CD4-positive, alpha-beta T cell (primary cell): Measurements from ENCODE around the gene SENP8. TPM values are rescaled to one million over a fixed set of nuclear protein-coding genes. Genes with fewer than 3 reads are reported as not detected.

Experiments used
- ATAC-seq: fragments of 200-7000 bp; cut with Tn5 transposase; one replicate; pipeline ENCODE4 v1.10.0; 2022; ENCODE audit warnings: mild to moderate bottlenecking; ENCODE audit not compliant: poor library complexity
- CTCF ChIA-PET: fragments of 350-600 bp; sonication (Branson Sonifier 250); formaldehyde crosslinking; loops from one replicate; lab custom pipeline; 2021; ENCODE audit warnings: antibody characterized with exemption, inconsistent platforms; lab: Charles Lee
- POLR2A ChIA-PET: fragments of 350-600 bp; sonication (Branson Sonifier 250); formaldehyde crosslinking; loops from one replicate; lab custom pipeline; 2021; ENCODE audit warnings: antibody characterized with exemption, inconsistent platforms; lab: Charles Lee
- DNase-seq, 14 experiments: peaks; one replicate each; pipeline ENCODE4 v3.0.0-alpha.2; 2013 to 2020; ENCODE audit warnings: mixed read lengths in 2 of 14
- H3K27ac ChIP-seq, 2 donors: one replicate each; pipeline versions ENCODE4 v1.5.1 to v1.7.0; 2013; ENCODE audit warnings: low read length in 2 of 2, low read depth in 1 of 2, mild to moderate bottlenecking in 1 of 2
- H3K27me3 ChIP-seq, 2 experiments: 1 replicate in 1 of 2; 2 replicates in 1 of 2; pipeline versions ENCODE4 v1.6.1 to v1.7.0; 2013; ENCODE audit warnings: low read length in 2 of 2, control low read depth in 1 of 2, mild to moderate bottlenecking in 1 of 2, moderate library complexity in 1 of 2; ENCODE audit not compliant: insufficient read depth in 2 of 2, control insufficient read depth in 1 of 2
- H3K36me3 ChIP-seq: one replicate; pipeline ENCODE4 v1.6.1; 2013; ENCODE audit warnings: low read length, control low read depth; ENCODE audit not compliant: insufficient read depth
- H3K4me1 ChIP-seq: one replicate; pipeline ENCODE4 v1.6.1; 2013; ENCODE audit warnings: low read length, control low read depth; ENCODE audit not compliant: insufficient read depth
- H3K4me3 ChIP-seq: one replicate; pipeline ENCODE4 v1.5.1; 2013; ENCODE audit warnings: mild to moderate bottlenecking, low read length, moderate library complexity
- H3K9me3 ChIP-seq, 2 experiments: 1 replicate in 1 of 2; 2 replicates in 1 of 2; pipeline versions ENCODE4 v1.6.1 to v1.7.0; 2013; ENCODE audit warnings: low read length in 2 of 2, mild to moderate bottlenecking in 2 of 2, control low read depth in 1 of 2, moderate library complexity in 1 of 2; ENCODE audit not compliant: control insufficient read depth in 1 of 2, insufficient read depth in 1 of 2
- H3K27ac Mint-ChIP-seq: one replicate; pipeline ENCODE4 v1.8.0; 2020; ENCODE audit warnings: mixed read lengths
- H3K27me3 Mint-ChIP-seq: one replicate; pipeline ENCODE4 v1.8.0; 2021; ENCODE audit warnings: mixed read lengths
- H3K36me3 Mint-ChIP-seq: one replicate; pipeline ENCODE4 v1.8.0; 2021; ENCODE audit warnings: low read depth, mixed read lengths
- H3K4me1 Mint-ChIP-seq: one replicate; pipeline ENCODE4 v1.8.0; 2021; ENCODE audit warnings: low read depth, mixed read lengths
- H3K4me3 Mint-ChIP-seq: one replicate; pipeline ENCODE4 v1.8.0; 2020; ENCODE audit warnings: mild to moderate bottlenecking, mixed read lengths
- H3K9me3 Mint-ChIP-seq: one replicate; pipeline ENCODE4 v1.8.0; 2020; ENCODE audit warnings: mixed read lengths
- intact Hi-C, 2 experiments: fragments of 100-400 bp; cut with DNase I in 1 of 2; cut with micrococcal nuclease in 1 of 2; formaldehyde crosslinking; loops; one replicate each; pipeline versions ENCODE4 v1.15.1 to v1.9.0; 2023 to 2025; cut with DNase I, micrococcal nuclease
- total RNA-seq, 174 experiments: library from RNA in 2 of 174; stranded (reverse) in 2 of 174; gene quantifications; one replicate each; pipeline ENCODE4 v1.2.3 and lab custom pipeline; 2021 to 2026
- TF ChIP-seq, protein P1 (sequence below): fragments of 200-600 bp; IDR thresholded peaks from one replicate; pipeline ENCODE4 v1.8.0; 2022; ENCODE audit warnings: antibody characterized with exemption, mild to moderate bottlenecking

SENP8 gene
- total RNA-seq, 2 experiments from 2014 or later: 0.14 TPM; not detected in 1

GRCh38 chr15:72082176-72082575 lies 36.0 kb upstream of the SENP8 start:
- H3K4me1 Mint-ChIP-seq: peaks cover 17% of the 10 kb centered on the region
- CTCF ChIA-PET: no interaction called here
- H3K27ac ChIP-seq: no peak overlapping the region
- H3K9me3 ChIP-seq: peaks cover 0 to 9% of the 10 kb centered on the region in 2 experiments
- no peaks in the 10 kb centered on the region for H3K27me3 ChIP-seq
- peaks cover 4% of the 10 kb centered on the region for H3K9me3 Mint-ChIP-seq
- TF ChIP-seq, protein P1, sequence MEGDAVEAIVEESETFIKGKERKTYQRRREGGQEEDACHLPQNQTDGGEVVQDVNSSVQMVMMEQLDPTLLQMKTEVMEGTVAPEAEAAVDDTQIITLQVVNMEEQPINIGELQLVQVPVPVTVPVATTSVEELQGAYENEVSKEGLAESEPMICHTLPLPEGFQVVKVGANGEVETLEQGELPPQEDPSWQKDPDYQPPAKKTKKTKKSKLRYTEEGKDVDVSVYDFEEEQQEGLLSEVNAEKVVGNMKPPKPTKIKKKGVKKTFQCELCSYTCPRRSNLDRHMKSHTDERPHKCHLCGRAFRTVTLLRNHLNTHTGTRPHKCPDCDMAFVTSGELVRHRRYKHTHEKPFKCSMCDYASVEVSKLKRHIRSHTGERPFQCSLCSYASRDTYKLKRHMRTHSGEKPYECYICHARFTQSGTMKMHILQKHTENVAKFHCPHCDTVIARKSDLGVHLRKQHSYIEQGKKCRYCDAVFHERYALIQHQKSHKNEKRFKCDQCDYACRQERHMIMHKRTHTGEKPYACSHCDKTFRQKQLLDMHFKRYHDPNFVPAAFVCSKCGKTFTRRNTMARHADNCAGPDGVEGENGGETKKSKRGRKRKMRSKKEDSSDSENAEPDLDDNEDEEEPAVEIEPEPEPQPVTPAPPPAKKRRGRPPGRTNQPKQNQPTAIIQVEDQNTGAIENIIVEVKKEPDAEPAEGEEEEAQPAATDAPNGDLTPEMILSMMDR: no peak
- peaks cover 5% of the 10 kb centered on the region for H3K36me3 Mint-ChIP-seq
- H3K27me3 Mint-ChIP-seq: no peaks in the 10 kb centered on the region
- no peaks in the 10 kb centered on the region for H3K4me1 ChIP-seq
- DNase-seq (no peak), ATAC-seq (no peak)
- H3K36me3 ChIP-seq: no peaks in the 10 kb centered on the region
- no peak overlapping the region for H3K27ac Mint-ChIP-seq
- POLR2A ChIA-PET: no interaction called here
- no peak overlapping the region for H3K4me3 ChIP-seq
- intact Hi-C loops: no loop called here
- H3K4me3 Mint-ChIP-seq: no peak overlapping the region

- Histone ChIP-seq H3K4me3 (no peak overlapping the region), H3K9me3 (peaks cover 0 to 9% of the 10 kb centered on the region in 2 experiments), H3K27ac (no peak overlapping the region), H3K27me3 (no peaks in the 10 kb centered on the region), H3K36me3 (no peaks in the 10 kb centered on the region), H3K4me1 (no peaks in the 10 kb centered on the region)
- H3K27ac Mint-ChIP-seq: no peak overlapping the region
- peaks cover 4% of the 10 kb centered on the region for H3K9me3 Mint-ChIP-seq
- ChIA-PET CTCF (no interaction called here), POLR2A (interaction anchor here (1.4 kb wide), 1 partner anchor 31 kb away, joined by 3 read pairs; no protein-coding TSS in a partner anchor)
- peaks cover 19% of the 10 kb centered on the region for H3K36me3 Mint-ChIP-seq
- no peak overlapping the region for H3K4me3 Mint-ChIP-seq
- intact Hi-C loops: no loop called here
- no peaks in the 10 kb centered on the region for H3K4me1 Mint-ChIP-seq
- no peak for ATAC-seq
- H3K27me3 Mint-ChIP-seq: no peaks in the 10 kb centered on the region
- TF ChIP-seq, protein P1: no peak
- no peak for DNase-seq
Observed at GRCh38 chr15:72086010-72086697, 32.0 kb upstream of the SENP8 start.

DNA sequence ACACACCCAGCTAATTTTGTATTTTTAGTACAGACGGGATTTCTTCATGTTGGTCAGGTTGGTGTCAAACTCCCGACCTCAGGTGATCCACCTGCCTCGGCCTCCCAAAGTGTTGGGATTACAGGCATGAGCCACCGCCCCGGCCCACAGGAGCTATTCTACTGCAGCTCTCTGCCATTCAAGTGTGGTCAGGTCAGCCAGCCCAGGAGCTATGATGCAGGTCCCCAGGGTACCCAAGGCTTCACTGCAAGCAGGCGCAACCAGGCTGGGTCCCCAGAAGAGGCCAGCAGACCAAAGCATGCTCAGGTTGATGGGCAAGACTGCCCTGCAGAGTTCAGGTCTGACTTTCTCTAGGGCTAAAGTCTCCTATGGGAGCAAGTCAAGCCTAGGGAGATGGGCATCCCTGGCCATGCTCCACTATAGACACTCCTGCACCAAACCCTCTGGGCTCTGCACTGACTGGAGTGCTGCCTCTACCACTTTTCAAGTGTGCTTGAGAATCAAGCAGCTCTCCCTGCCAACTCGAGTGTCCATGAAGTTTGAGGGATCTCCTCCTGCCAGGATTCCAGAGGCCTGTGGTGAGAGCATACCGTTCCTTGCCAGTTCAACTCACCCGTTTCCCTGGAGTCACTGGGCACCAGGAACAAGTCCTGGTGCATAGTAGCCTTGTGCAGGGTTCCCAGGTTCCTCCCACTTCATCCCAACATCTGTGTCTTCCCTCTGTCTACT lies 31.1 kb upstream of the SENP8 start:
- Histone ChIP-seq H3K4me1 (no peaks in the 10 kb centered on the region), H3K9me3 (peaks cover 0 to 9% of the 10 kb centered on the region in 2 experiments), H3K27ac (no peak overlapping the region), H3K27me3 (no peaks in the 10 kb centered on the region), H3K36me3 (no peaks in the 10 kb centered on the region), H3K4me3 (no peak overlapping the region)
- no peak for DNase-seq
- Mint-ChIP-seq H3K36me3 (peaks cover 19% of the 10 kb centered on the region), H3K9me3 (peaks cover 3% of the 10 kb centered on the region), H3K27ac (no peak overlapping the region), H3K4me3 (no peak overlapping the region), H3K27me3 (no peaks in the 10 kb centered on the region), H3K4me1 (no peaks in the 10 kb centered on the region)
- intact Hi-C loops: no loop called here
- TF ChIP-seq, protein P1: no peak
- CTCF ChIA-PET: no interaction called here
- ATAC-seq: no peak
- POLR2A ChIA-PET: no interaction called here
